ENCODE data around the gene HS2ST1. TPM values are rescaled to one million over a fixed set of nuclear protein-coding genes. Genes with fewer than 3 reads are reported as not detected.
"Not testable (repeated sequence)": the region's sequence is repeated elsewhere in the genome, so short reads cannot be mapped to it uniquely, and the experiment has no call there.

Gene HS2ST1
- total and polyA plus RNA-seq, 2 experiments from 2014 or later = 6.7 to 17.1 TPM

DNA sequence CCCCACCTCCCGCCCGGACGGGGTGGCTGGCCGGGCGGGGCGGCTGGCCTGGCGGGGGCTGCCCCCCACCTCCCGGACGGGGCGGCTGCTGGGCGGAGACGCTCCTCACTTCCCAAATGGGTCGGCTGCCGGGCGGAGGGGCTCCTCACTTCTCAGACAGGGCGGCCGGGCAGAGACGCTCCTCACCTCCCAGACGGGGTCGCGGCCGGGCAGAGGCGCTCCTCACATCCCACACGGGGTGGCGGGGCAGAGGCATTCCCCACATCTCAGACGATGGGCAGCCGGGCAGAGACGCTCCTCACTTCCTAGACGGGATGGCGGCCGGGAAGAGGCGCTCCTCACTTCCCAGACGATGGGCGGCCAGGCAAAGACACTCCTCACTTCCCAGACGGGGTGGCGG, 49.4 kb downstream of the HS2ST1 start:
- not testable (repeated sequence) for H4K20me1 ChIP-seq (replicated peaks; ENCODE audit: insufficient read depth); H3K4me3 Mint-ChIP-seq; H3K27me3 ChIP-seq (ENCODE audit: insufficient read depth); DNase-seq (ENCODE audit: low spot score); H3F3A ChIP-seq (replicated peaks; ENCODE audit: low read depth); H3K27ac ChIP-seq (ENCODE audit: low read depth); H3K4me3 ChIP-seq; H3K4me1 Mint-ChIP-seq; H3K36me3 ChIP-seq (ENCODE audit: insufficient read depth); H2AFZ ChIP-seq; H3K27ac Mint-ChIP-seq; ATAC-seq; H3K27me3 Mint-ChIP-seq (ENCODE audit: insufficient read depth, low read depth, poor library complexity); H3K4me2 ChIP-seq; H3K4me1 ChIP-seq (ENCODE audit: insufficient read depth); H3K9me2 ChIP-seq (ENCODE audit: insufficient read depth)
- peaks cover 54% of the 10 kb centered on the region for H3K79me2 ChIP-seq (replicated peaks; ENCODE audit: insufficient read depth)
- H3K9me3 Mint-ChIP-seq = peaks cover 22% of the 10 kb centered on the region
- H3K36me3 Mint-ChIP-seq (ENCODE audit: low read depth) = peaks cover 39% of the 10 kb centered on the region

DNA sequence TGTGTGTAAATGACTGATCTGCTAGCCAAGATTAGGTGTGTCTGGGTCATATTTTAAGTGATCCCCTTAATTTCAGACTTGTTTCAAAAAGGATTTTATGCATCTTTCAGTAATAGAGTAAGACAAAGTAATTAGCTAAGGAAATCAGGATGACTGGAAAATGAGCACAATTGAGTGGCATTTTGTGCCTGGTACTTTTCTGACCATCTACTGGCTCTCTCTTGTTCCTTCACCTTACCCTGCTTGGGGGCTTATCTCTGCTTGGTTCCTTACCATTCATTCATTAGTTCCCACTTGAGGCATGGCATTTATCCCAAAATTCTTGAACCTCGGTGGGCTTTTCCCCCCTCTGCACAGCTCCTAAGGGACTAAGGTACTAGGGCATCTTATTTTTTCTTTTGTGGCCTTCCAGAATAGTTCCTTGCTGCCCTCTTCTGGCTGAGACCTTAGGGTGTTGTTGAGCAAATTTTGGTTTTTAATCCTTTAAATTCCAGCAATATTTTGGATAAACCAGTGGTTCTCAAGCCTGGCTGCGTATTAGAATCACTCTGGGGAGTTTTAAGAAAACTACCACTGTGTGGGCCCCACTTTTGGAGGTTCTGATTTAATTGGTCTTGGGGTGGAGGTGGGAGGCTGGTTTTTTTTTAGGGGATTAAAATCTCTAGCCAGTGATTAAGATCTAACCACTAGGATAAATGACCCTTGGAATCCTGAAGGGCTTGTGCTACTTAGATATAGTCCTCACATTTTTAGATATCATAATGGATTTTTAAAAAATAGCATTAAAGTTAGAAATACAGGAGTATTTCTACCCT, 50.8 kb downstream of the HS2ST1 start:
- TF ChIP-seq JUNB (IDR thresholded peaks at IDR 0.05; ENCODE audit: unreplicated experiment) = no peak
- TF ChIP-seq, protein P1, sequence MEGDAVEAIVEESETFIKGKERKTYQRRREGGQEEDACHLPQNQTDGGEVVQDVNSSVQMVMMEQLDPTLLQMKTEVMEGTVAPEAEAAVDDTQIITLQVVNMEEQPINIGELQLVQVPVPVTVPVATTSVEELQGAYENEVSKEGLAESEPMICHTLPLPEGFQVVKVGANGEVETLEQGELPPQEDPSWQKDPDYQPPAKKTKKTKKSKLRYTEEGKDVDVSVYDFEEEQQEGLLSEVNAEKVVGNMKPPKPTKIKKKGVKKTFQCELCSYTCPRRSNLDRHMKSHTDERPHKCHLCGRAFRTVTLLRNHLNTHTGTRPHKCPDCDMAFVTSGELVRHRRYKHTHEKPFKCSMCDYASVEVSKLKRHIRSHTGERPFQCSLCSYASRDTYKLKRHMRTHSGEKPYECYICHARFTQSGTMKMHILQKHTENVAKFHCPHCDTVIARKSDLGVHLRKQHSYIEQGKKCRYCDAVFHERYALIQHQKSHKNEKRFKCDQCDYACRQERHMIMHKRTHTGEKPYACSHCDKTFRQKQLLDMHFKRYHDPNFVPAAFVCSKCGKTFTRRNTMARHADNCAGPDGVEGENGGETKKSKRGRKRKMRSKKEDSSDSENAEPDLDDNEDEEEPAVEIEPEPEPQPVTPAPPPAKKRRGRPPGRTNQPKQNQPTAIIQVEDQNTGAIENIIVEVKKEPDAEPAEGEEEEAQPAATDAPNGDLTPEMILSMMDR (conservative IDR thresholded peaks at IDR 0.05; ENCODE audit: low read depth in 2 of 2) = peak; percentile 79 to 84
- H3K9me2 ChIP-seq (ENCODE audit: insufficient read depth) = no peaks in the 10 kb centered on the region
- peak; percentile 81 for ATAC-seq
- Mint-ChIP-seq H3K4me3 (no peak overlapping the region), H3K27me3 (ENCODE audit: insufficient read depth, low read depth, poor library complexity) (no peaks in the 10 kb centered on the region), H3K9me3 (peaks cover 22% of the 10 kb centered on the region), H3K27ac (no peak overlapping the region), H3K36me3 (ENCODE audit: low read depth) (peaks cover 35% of the 10 kb centered on the region), H3K4me1 (peaks cover 3% of the 10 kb centered on the region; the same call in 1 of the 3 replicates)
- H3F3A ChIP-seq (replicated peaks; ENCODE audit: low read depth) = no peaks in the 10 kb centered on the region
- no peaks in the 10 kb centered on the region for H3K27me3 ChIP-seq (ENCODE audit: insufficient read depth)
- DNase-seq (ENCODE audit: low spot score) = peak; percentile 71
- no peak overlapping the region for H3K27ac ChIP-seq (ENCODE audit: low read depth)
- no peaks in the 10 kb centered on the region; the same call in 1 of the 2 replicates for H3K4me1 ChIP-seq (ENCODE audit: insufficient read depth)
- no peak overlapping the region for H3K4me2 ChIP-seq
- no peaks in the 10 kb centered on the region for H3K36me3 ChIP-seq (ENCODE audit: insufficient read depth)
- H4K20me1 ChIP-seq (replicated peaks; ENCODE audit: insufficient read depth) = 0 out of 2 replicates have a peak, but pooled peaks cover 9% of the 10 kb centered on the region
- peaks cover 60% of the 10 kb centered on the region for H3K79me2 ChIP-seq (replicated peaks; ENCODE audit: insufficient read depth)
- H2AFZ ChIP-seq = no peak overlapping the region
- no peak overlapping the region for H3K4me3 ChIP-seq

DNA sequence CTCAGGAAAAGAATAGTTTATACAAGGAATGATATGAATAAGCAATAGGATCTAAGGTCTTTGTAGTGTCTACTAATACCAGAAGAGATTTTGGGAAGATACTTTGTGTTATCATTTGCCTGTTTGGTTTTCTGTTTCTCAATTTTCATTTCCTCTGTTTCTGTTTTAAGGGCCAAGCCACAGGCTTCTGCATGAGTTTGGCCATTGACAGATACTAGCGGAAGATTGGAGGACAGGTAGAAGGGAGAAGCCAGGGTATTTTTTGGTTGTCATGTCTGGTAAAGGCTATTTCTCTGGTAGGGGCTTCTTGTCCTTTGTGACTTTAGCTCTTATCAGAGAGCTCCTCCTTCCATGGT, 51.4 kb downstream of the HS2ST1 start:
- Histone ChIP-seq H3K4me1 (ENCODE audit: insufficient read depth) (no peaks in the 10 kb centered on the region), H3K36me3 (ENCODE audit: insufficient read depth) (no peaks in the 10 kb centered on the region), H3K4me3 (no peak overlapping the region), H3F3A (replicated peaks; ENCODE audit: low read depth) (no peaks in the 10 kb centered on the region), H4K20me1 (replicated peaks; ENCODE audit: insufficient read depth) (0 out of 2 replicates have a peak, but pooled peaks cover 5% of the 10 kb centered on the region), H3K9me2 (ENCODE audit: insufficient read depth) (no peaks in the 10 kb centered on the region), H3K27me3 (ENCODE audit: insufficient read depth) (no peaks in the 10 kb centered on the region), H3K79me2 (replicated peaks; ENCODE audit: insufficient read depth) (peaks cover 59% of the 10 kb centered on the region), H3K27ac (ENCODE audit: low read depth) (no peak overlapping the region), H2AFZ (no peak overlapping the region), H3K4me2 (no peak overlapping the region)
- Mint-ChIP-seq H3K4me3 (no peak overlapping the region), H3K36me3 (ENCODE audit: low read depth) (peaks cover 31% of the 10 kb centered on the region), H3K9me3 (peaks cover 22% of the 10 kb centered on the region), H3K27ac (no peak overlapping the region), H3K4me1 (no peaks in the 10 kb centered on the region), H3K27me3 (ENCODE audit: insufficient read depth, low read depth, poor library complexity) (no peaks in the 10 kb centered on the region)
- ATAC-seq = no peak
- no peak for DNase-seq (ENCODE audit: low spot score)
- TF ChIP-seq, protein P2, sequence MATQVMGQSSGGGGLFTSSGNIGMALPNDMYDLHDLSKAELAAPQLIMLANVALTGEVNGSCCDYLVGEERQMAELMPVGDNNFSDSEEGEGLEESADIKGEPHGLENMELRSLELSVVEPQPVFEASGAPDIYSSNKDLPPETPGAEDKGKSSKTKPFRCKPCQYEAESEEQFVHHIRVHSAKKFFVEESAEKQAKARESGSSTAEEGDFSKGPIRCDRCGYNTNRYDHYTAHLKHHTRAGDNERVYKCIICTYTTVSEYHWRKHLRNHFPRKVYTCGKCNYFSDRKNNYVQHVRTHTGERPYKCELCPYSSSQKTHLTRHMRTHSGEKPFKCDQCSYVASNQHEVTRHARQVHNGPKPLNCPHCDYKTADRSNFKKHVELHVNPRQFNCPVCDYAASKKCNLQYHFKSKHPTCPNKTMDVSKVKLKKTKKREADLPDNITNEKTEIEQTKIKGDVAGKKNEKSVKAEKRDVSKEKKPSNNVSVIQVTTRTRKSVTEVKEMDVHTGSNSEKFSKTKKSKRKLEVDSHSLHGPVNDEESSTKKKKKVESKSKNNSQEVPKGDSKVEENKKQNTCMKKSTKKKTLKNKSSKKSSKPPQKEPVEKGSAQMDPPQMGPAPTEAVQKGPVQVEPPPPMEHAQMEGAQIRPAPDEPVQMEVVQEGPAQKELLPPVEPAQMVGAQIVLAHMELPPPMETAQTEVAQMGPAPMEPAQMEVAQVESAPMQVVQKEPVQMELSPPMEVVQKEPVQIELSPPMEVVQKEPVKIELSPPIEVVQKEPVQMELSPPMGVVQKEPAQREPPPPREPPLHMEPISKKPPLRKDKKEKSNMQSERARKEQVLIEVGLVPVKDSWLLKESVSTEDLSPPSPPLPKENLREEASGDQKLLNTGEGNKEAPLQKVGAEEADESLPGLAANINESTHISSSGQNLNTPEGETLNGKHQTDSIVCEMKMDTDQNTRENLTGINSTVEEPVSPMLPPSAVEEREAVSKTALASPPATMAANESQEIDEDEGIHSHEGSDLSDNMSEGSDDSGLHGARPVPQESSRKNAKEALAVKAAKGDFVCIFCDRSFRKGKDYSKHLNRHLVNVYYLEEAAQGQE (IDR thresholded peaks at IDR 0.05; ENCODE audit: unreplicated experiment) = no peak
- TF ChIP-seq STAT1 (IDR thresholded peaks at IDR 0.05; ENCODE audit: unreplicated experiment) (no peak), NANOG (IDR thresholded peaks at IDR 0.05; ENCODE audit: borderline replicate concordance) (no peak), JUNB (IDR thresholded peaks at IDR 0.05; ENCODE audit: unreplicated experiment) (no peak)
